B cell (primary cell): ENCODE results near the gene SETBP1. TPM values are rescaled to one million over a fixed set of nuclear protein-coding genes. Genes with fewer than 3 reads are reported as not detected.

ENCODE experiments used
- ATAC-seq: fragments of 200-7000 bp; cut with Tn5 transposase; one replicate; pipeline ENCODE4 v1.10.0; 2021; ENCODE audit warnings: low read depth, mild to moderate bottlenecking, moderate number of reproducible peaks, moderate library complexity
- CTCF ChIA-PET: fragments of 350-600 bp; sonication (Branson Sonifier 250); formaldehyde crosslinking; loops from one replicate; lab custom pipeline; 2021; ENCODE audit warnings: antibody characterized with exemption, inconsistent platforms; lab: Charles Lee
- POLR2A ChIA-PET: fragments of 350-600 bp; sonication (Branson Sonifier 250); formaldehyde crosslinking; loops from one replicate; lab custom pipeline; 2021; ENCODE audit warnings: antibody characterized with exemption; lab: Charles Lee
- DNase-seq: peaks from one replicate; pipeline ENCODE4 v3.0.0; 2013
- H2AFZ ChIP-seq: 2 replicates; pipeline ENCODE4 v1.6.1; 2012; ENCODE audit warnings: mild to moderate bottlenecking, low read depth, low read length; ENCODE audit not compliant: insufficient read depth, poor library complexity, severe bottlenecking
- H3K27ac ChIP-seq, 2 donors: 1 replicate in 1 of 2; 2 replicates in 1 of 2; pipeline ENCODE4 v1.5.1; 2012 to 2013; ENCODE audit warnings: low read length in 2 of 2, mild to moderate bottlenecking in 2 of 2, moderate library complexity in 1 of 2
- H3K27me3 ChIP-seq, 4 experiments: fragments of 200-600 bp in 1 of 4; sonication (generic) in 1 of 4; replicated peaks in 1 of 4; 1 replicate in 2 of 4; 2 replicates in 2 of 4; pipeline versions ENCODE4 v1.6.1 to v1.7.0; 2013 to 2016; ENCODE audit warnings: low read length in 3 of 4, mild to moderate bottlenecking in 2 of 4, mixed read lengths in 1 of 4, moderate library complexity in 1 of 4; ENCODE audit not compliant: insufficient read depth in 4 of 4, control insufficient read depth in 3 of 4; ENCODE audit errors: control extremely low read depth in 1 of 4
- H3K36me3 ChIP-seq, 2 experiments: replicated peaks in 1 of 2; 1 replicate in 1 of 2; 2 replicates in 1 of 2; pipeline versions ENCODE4 v1.6.1 to v1.7.1; 2013; ENCODE audit warnings: low read length in 1 of 2; ENCODE audit not compliant: insufficient read depth in 2 of 2, control insufficient read depth in 1 of 2; ENCODE audit errors: control extremely low read depth in 1 of 2, extremely low read depth in 1 of 2
- H3K4me1 ChIP-seq, 2 donors: fragments of 200-600 bp in 1 of 2; sonication (generic) in 1 of 2; 1 replicate in 1 of 2; 2 replicates in 1 of 2; pipeline versions ENCODE4 v1.5.1 to v1.6.1; 2013 to 2017; ENCODE audit warnings: low read length in 2 of 2; ENCODE audit not compliant: control insufficient read depth in 2 of 2, insufficient read depth in 2 of 2
- H3K4me2 ChIP-seq: replicated peaks from 2 replicates; pipeline ENCODE3; 2012; ENCODE audit warnings: mild to moderate bottlenecking, low read depth, low read length; ENCODE audit not compliant: poor library complexity, severe bottlenecking
- H3K4me3 ChIP-seq, 5 experiments: fragments of 200-600 bp in 1 of 5; sonication (generic) in 1 of 5; 1 replicate in 3 of 5; 2 replicates in 2 of 5; pipeline versions ENCODE4 v1.5.1 to v1.7.0; 2011 to 2016; ENCODE audit warnings: low read length in 4 of 5, mild to moderate bottlenecking in 4 of 5, low read depth in 2 of 5, control low read depth in 1 of 5, moderate library complexity in 1 of 5; ENCODE audit not compliant: insufficient read depth in 1 of 5; ENCODE audit errors: control extremely low read depth in 1 of 5, extremely low read depth in 1 of 5
- H3K79me2 ChIP-seq: fragments of 200-600 bp; sonication (generic); one replicate; pipeline ENCODE4 v1.6.0; 2016; ENCODE audit warnings: low read length; ENCODE audit not compliant: control insufficient read depth, insufficient read depth
- H3K9ac ChIP-seq: fragments of 200-600 bp; sonication (generic); 2 replicates; pipeline ENCODE4 v1.6.1; 2017; ENCODE audit warnings: mild to moderate bottlenecking, low read length, moderate library complexity
- H3K9me3 ChIP-seq, 3 donors: one replicate each; pipeline versions ENCODE4 v1.6.1 to v1.7.1; 2013; ENCODE audit warnings: low read length in 2 of 3; ENCODE audit not compliant: control insufficient read depth in 2 of 3, insufficient read depth in 1 of 3; ENCODE audit errors: control extremely low read depth in 1 of 3
- H4K20me1 ChIP-seq: 2 replicates; pipeline ENCODE4 v1.6.0; 2012; ENCODE audit warnings: mild to moderate bottlenecking, low read length; ENCODE audit not compliant: insufficient read depth, control insufficient read depth, poor library complexity, severe bottlenecking
- H3K27ac Mint-ChIP-seq: one replicate; pipeline ENCODE4 v1.8.0; 2021; ENCODE audit warnings: mixed read lengths
- H3K27me3 Mint-ChIP-seq: one replicate; pipeline ENCODE4 v1.8.0; 2021; ENCODE audit warnings: mixed read lengths
- H3K4me1 Mint-ChIP-seq: one replicate; pipeline ENCODE4 v1.8.0; 2021; ENCODE audit warnings: mixed read lengths
- H3K4me3 Mint-ChIP-seq: one replicate; pipeline ENCODE4 v1.8.0; 2021; ENCODE audit warnings: mixed read lengths
- H3K9me3 Mint-ChIP-seq: one replicate; pipeline ENCODE4 v1.8.0; 2022; ENCODE audit warnings: mixed read lengths; ENCODE audit not compliant: insufficient read depth
- CTCF ChIP-seq: fragments of 200-600 bp; IDR thresholded peaks from one replicate; pipeline ENCODE4 v1.8.0; 2022; ENCODE audit warnings: antibody characterized with exemption, mild to moderate bottlenecking
- EZH2 ChIP-seq: IDR thresholded peaks from 2 replicates; pipeline ENCODE4 v1.6.1; 2012; ENCODE audit warnings: borderline replicate concordance, low read depth, mild to moderate bottlenecking, moderate library complexity, low read length; ENCODE audit not compliant: insufficient read depth, poor library complexity, severe bottlenecking
- whole genome bisulfite sequencing: methylation state at CpG from one replicate; pipeline ENCODE4 v1.1.5; 2013; ENCODE audit warnings: missing lambda C conversion rate; ENCODE audit not compliant: insufficient coverage; 5-methylcytosine and 5-hydroxymethylcytosine counted together
- intact Hi-C: fragments of 100-400 bp; cut with micrococcal nuclease; formaldehyde crosslinking; loops from one replicate; pipeline ENCODE4 v1.10.0; 2022
- polyA plus RNA-seq: library from polyadenylated mRNA; depleted of rRNA; stranded (reverse); fragments of >200 nt; gene quantifications from 2 replicates; pipeline ENCODE4 v1.2.3, GENCODE V29; 2012
- total RNA-seq, 2 donors: library from RNA; stranded (reverse); fragments of 120-200 nt in 1 of 2; gene quantifications; 1 replicate in 1 of 2; 2 replicates in 1 of 2; pipeline versions ENCODE4 v1.2.3 to v1.2.4, GENCODE V29; 2013 to 2022

Gene SETBP1
- total and polyA plus RNA-seq, 2 donors (not counting 1 experiment from before 2014, with no cell fraction given): 15.1 to 129 TPM

- no peak for DNase-seq
- WGBS: 75% methylated on average over 1 of the region's 5 CpGs
- Mint-ChIP-seq H3K4me1 (peaks cover 59% of the 10 kb centered on the region), H3K27ac (no peak overlapping the region), H3K4me3 (no peak overlapping the region), H3K9me3 (no peaks in the 10 kb centered on the region), H3K27me3 (no peaks in the 10 kb centered on the region)
- Histone ChIP-seq H3K27ac (no peak overlapping the region), H3K4me1 (peaks cover 27 to 28% of the 10 kb centered on the region in 2 donors), H3K36me3 (peaks cover 0 to 1% of the 10 kb centered on the region in 2 experiments), H3K9ac (no peak overlapping the region), H3K79me2 (peaks cover 79% of the 10 kb centered on the region), H3K4me3 (no peak overlapping the region), H3K27me3 (no peaks in the 10 kb centered on the region), H4K20me1 (peaks cover 2% of the 10 kb centered on the region), H2AFZ (no peak overlapping the region), H3K9me3 (no peaks in the 10 kb centered on the region), H3K4me2 (no peak overlapping the region)
- CTCF ChIA-PET: interaction anchor here (0.9 to 1.6 kb wide), 3 partner anchors 93 to 386 kb away, joined by 3 to 4 read pairs (median 4); partner anchors contain the start of gene SETBP1
- POLR2A ChIA-PET: no interaction called here
- intact Hi-C loops: loop anchor here (5.0 kb wide), 1 partner anchor 39 kb away; no protein-coding TSS in a partner anchor
- TF ChIP-seq CTCF (no peak), EZH2 (no peak)
- no peak for ATAC-seq
Observed at GRCh38 chr18:44826418-44827259, 146.0 kb downstream of the SETBP1 start.

GRCh38 chr18:44828080-44828479, 147.4 kb downstream of the SETBP1 start:
- no peaks in the 10 kb centered on the region for H3K27me3 Mint-ChIP-seq
- Histone ChIP-seq H3K4me3 (no peak overlapping the region), H3K4me1 (peaks cover 29% of the 10 kb centered on the region in 2 donors), H3K4me2 (no peak overlapping the region), H2AFZ (no peak overlapping the region), H4K20me1 (peaks cover 16% of the 10 kb centered on the region), H3K79me2 (peaks cover 89% of the 10 kb centered on the region), H3K27me3 (no peaks in the 10 kb centered on the region), H3K27ac (no peak overlapping the region), H3K36me3 (no peaks in the 10 kb centered on the region), H3K9me3 (no peaks in the 10 kb centered on the region), H3K9ac (no peak overlapping the region)
- no peak overlapping the region for H3K27ac Mint-ChIP-seq
- DNase-seq (no peak), ATAC-seq (no peak)
- intact Hi-C loops: loop anchor here (5.0 kb wide), 1 partner anchor 41 kb away; no protein-coding TSS in a partner anchor
- TF ChIP-seq EZH2 (no peak), CTCF (no peak)
- no peaks in the 10 kb centered on the region for H3K9me3 Mint-ChIP-seq
- WGBS: 100% methylated on average over 2 of the region's 3 CpGs
- peaks cover 56% of the 10 kb centered on the region for H3K4me1 Mint-ChIP-seq
- ChIA-PET CTCF (interaction anchor here (1.2 to 1.7 kb wide), 3 partner anchors 10 to 148 kb away, joined by 4 read pairs; partner anchors contain the start of gene SETBP1), POLR2A (no interaction called here)
- no peak overlapping the region for H3K4me3 Mint-ChIP-seq
